Right renal cortex interstitium (tissue), 3 donors: ENCODE results near the gene HOXB13. TPM values are rescaled to one million over a fixed set of nuclear protein-coding genes. Genes with fewer than 3 reads are reported as not detected.

ENCODE experiments used
- DNase-seq, 3 donors: peaks; one replicate each; pipeline ENCODE4 v3.0.0-alpha.2; 2013; ENCODE audit warnings: low read depth in 3 of 3, low spot score in 2 of 3
- polyA plus RNA-seq, 3 donors: library from polyadenylated mRNA; unstranded; fragments of 120-200 nt; gene quantifications; one replicate each; pipeline ENCODE4 v1.2.1, GENCODE V29; 2013; ENCODE audit not compliant: insufficient read length in 3 of 3

Gene HOXB13
- polyA plus RNA-seq, 3 donors: not detected

GRCh38 chr17:48715496-48716399, 12.8 kb downstream of the HOXB13 start:
- no peak for DNase-seq

DNA sequence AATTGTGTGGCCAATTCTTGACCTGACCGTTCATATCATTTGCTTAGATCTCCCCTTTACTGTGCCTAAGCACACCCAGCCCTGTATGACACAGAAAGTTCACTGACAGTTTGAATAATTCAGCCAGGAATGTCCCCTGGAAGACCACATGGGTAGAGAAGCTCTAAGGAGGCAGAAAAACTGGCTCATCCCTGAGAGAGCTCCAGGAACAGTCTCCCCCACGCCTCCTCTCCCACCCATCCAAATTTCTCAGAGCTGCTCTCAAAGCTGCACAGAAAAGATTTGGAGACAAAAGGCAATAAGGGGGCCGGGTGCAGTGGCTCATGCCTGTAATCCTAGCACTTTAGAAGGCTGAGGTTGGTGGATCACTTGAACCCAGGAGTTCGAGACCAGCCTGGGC, 17.4 kb downstream of the HOXB13 start:
- DNase-seq: no peak

GRCh38 chr17:48704361-48705248, 23.9 kb downstream of the HOXB13 start:
- DNase-seq: no peak

- no peak for DNase-seq
Measured at GRCh38 chr17:48701864-48702532, 26.6 kb downstream of the HOXB13 start.

GRCh38 chr17:48693178-48693577, 35.4 kb downstream of the HOXB13 start:
- DNase-seq: no peak

GRCh38 chr17:48692049-48692448, 36.5 kb downstream of the HOXB13 start:
- no peak for DNase-seq

- DNase-seq: no peak
Measured at GRCh38 chr17:48690655-48691054, 37.9 kb downstream of the HOXB13 start.

DNA sequence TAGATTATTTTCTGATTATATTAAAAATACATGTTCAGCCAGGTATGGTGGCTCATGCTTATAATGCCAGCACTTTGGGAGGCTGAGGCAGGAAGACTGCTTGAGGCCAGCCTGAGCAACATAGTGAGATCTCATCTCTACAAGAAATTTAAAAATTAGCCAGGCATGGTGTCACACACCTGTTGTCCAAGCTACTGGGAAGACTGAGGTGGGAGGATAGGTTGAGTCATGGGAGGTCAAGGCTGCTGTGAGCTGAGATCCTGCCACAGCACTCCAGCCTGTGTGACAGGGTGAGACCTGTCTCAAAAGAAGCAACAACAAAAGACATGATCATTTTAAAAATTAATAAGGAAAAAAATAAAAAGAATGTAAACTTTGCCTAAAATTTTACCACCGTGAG, 46.9 kb downstream of the HOXB13 start:
- no peak for DNase-seq

DNA sequence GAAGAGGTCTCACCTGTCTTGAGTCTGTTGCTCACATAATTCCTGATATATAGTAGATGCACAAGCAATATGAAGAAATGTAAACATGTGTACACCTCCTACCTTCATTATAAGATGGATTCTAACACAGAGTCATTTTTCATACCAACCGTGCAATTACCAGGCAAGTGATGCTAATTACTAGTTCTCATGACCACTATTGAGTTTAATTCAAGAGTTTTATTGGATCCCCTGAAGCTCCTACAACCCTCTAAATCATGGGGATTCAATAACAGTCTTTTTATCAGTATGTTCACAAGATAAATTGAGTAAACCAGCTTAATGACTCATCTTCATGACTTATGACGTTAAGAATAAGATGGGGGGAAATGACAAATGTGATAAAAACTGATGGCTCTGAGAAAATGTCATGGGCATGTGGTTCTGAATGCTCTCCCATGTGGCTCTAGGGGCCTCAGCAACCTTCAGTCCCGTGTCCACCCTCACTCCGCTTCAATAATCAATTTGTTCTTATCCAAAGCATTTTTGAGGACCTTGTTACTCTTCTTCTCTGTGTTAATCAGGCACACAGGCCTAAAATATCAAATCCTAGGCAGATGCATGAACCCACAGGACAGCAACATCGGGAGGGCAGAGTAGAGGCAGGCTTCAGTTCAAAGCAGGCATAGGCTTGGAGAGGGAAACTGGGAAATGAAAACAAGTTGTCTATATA, 49.0 kb downstream of the HOXB13 start:
- no peak for DNase-seq

DNA sequence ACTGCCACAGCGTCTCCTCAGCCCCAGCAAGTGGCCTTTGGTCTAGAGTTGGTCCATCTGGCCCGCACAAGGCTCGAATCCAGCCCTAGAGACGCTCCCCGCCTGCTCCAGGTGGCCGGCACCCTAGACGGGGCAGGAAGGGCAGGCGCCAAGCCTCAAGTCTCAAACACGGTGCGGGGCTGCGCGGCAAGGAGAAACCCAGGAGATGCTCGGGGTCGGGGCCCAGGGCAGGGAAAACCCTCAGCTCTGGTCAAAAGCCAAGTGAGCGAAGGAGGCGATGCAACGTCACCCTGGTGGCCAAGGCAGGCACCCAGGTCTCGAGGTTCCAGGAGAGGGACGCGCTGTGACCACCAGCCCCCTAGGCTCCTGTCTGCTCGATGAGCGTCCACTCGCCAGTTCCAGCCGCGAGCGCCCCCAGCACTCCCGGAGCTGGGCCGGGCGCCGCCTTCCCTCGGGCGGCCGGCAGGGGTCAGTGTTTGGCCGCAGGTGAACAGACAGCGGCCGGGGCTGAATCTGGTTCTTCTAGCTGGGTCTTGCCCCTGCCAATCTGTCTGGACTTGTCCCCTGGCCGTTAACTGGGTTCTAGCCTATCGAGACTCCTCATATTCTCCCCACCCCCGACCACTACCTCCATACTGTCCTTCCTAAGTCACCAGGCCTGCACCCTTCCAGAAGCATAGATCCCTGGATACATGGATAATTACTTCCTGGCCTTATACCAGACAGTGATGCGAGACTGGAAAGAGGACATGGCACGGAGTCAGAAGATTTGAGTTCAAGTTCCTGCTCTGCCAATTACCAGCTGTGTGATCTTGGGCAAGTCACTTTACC, 50.2 kb downstream of the HOXB13 start:
- peak; percentile 21 to 36 (median 33) for DNase-seq

DNA sequence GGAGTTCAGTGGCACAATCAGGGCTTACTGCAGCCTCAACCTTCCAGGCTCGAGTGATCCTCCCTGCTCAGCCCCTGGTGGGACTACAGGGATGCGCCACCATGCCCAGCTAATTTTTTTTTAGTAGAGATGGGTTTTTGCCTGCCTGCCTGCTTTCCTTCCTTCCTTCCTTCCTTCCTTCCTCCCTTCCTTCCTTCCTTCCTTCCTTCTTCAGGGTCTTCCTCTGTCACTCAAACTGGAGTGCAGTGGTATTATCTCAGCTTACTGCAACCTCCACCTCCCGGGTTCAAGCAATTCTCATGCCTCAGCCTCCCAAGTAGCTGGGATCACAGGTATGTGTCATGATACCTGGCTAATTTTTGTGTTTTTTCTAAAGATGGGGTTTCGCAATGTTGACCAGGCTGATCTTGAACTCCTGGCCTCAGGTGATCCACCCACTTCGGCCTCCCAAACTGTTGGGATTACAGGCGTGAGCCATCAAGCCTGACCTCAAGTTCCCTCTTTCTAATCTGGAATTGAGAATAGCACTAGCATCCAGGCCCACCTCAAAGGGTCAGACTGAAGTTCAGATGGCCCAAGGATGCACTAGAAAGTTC, 51.5 kb downstream of the HOXB13 start:
- DNase-seq: no peak

Other genes with a start within 250 kb of the HOXB13 start
- gene HOXB1, start 197.7 kb downstream of the HOXB13 start, polyA plus RNA-seq: under 1 TPM; 0.17 to 0.35 (median 0.26) TPM
- gene HOXB2, start 183.6 kb downstream of the HOXB13 start, polyA plus RNA-seq: 10 to 100 TPM; 38.2 to 49.0 (median 39.4) TPM
- gene HOXB4, start 150.4 kb downstream of the HOXB13 start, polyA plus RNA-seq: 1 to 10 TPM; 6.8 to 9.6 (median 7.8) TPM
- gene HOXB3, start 138.5 kb downstream of the HOXB13 start, polyA plus RNA-seq: 100 to 1,000 TPM; 105 to 150 (median 118) TPM
- gene HOXB5, start 135.0 kb downstream of the HOXB13 start, polyA plus RNA-seq: 10 to 100 TPM; 20.4 to 27.5 (median 20.8) TPM
- gene HOXB6, start 123.8 kb downstream of the HOXB13 start, polyA plus RNA-seq: 10 to 100 TPM; 69.6 to 81.4 (median 72.6) TPM
- gene HOXB7, start 117.7 kb downstream of the HOXB13 start, polyA plus RNA-seq: 10 to 100 TPM; 44.7 to 50.2 (median 48.7) TPM
- gene HOXB8, start 113.5 kb downstream of the HOXB13 start, polyA plus RNA-seq: 10 to 100 TPM; 38.8 to 40.6 (median 39.7) TPM
- gene HOXB9, start 102.4 kb downstream of the HOXB13 start, polyA plus RNA-seq: 10 to 100 TPM; 51.5 to 70.6 (median 68.4) TPM
- gene PRAC1, start 6.2 kb downstream of the HOXB13 start, polyA plus RNA-seq: not detected
- not detected for gene PRAC2, start 5.6 kb downstream of the HOXB13 start, polyA plus RNA-seq
- under 1 TPM; 0.14 to 0.64 (median 0.40) TPM for gene TTLL6, start 88.5 kb upstream of the HOXB13 start, polyA plus RNA-seq
- gene CALCOCO2, start 102.3 kb upstream of the HOXB13 start, polyA plus RNA-seq: 10 to 100 TPM; 88.9 to 97.6 (median 91.8) TPM
- gene ATP5MC1, start 164.0 kb upstream of the HOXB13 start, polyA plus RNA-seq: 100 to 1,000 TPM; 158 to 162 (median 160) TPM
- gene UBE2Z, start 179.7 kb upstream of the HOXB13 start, polyA plus RNA-seq: 10 to 100 TPM; 91.6 to 99.2 (median 97.7) TPM
- gene SNF8, start 216.1 kb upstream of the HOXB13 start, polyA plus RNA-seq: 100 to 1,000 TPM in 2 of 3 donors, 10 to 100 TPM in 1; 86.2 to 107 (median 101) TPM
- not detected for gene GIP, start 239.8 kb upstream of the HOXB13 start, polyA plus RNA-seq